BLaER1 treated with 17β-estradiol and CSF1 and Interleukin-3, amounts not matched to agents 10 nM and 100 nM (cell line): ENCODE data around the gene AP3S1.

Experiments
- H3K27ac ChIP-seq, 11 experiments: shearing (Covaris generic); formaldehyde crosslinking; 2 replicates each; pipeline ENCODE4 v1.8.1; 2022
- H3K27me3 ChIP-seq, 11 experiments: shearing (Covaris generic); formaldehyde crosslinking; 2 replicates each; pipeline ENCODE4 v1.8.1; 2022
- H3K36me3 ChIP-seq, 11 experiments: shearing (Covaris generic); formaldehyde crosslinking; 2 replicates each; pipeline ENCODE4 v1.8.1; 2022
- H3K4me1 ChIP-seq, 10 experiments: shearing (Covaris generic); formaldehyde crosslinking; 2 replicates each; pipeline ENCODE4 v1.8.1; 2022
- H3K4me2 ChIP-seq, 11 experiments: shearing (Covaris generic); formaldehyde crosslinking; 2 replicates each; pipeline ENCODE4 v1.8.1; 2022
- H3K4me3 ChIP-seq, 10 experiments: shearing (Covaris generic); formaldehyde crosslinking; 2 replicates each; pipeline ENCODE4 v1.8.1; 2022
- H3K9ac ChIP-seq, 11 experiments: shearing (Covaris generic); formaldehyde crosslinking; 2 replicates each; pipeline ENCODE4 v1.8.1; 2022
- H3K9me3 ChIP-seq, 11 experiments: shearing (Covaris generic); formaldehyde crosslinking; replicated peaks in 1 of 11; 2 replicates each; pipeline ENCODE4 v1.8.1; 2022
- H4K20me1 ChIP-seq, 11 experiments: shearing (Covaris generic); formaldehyde crosslinking; 2 replicates each; pipeline ENCODE4 v1.8.1; 2022
- Cebpa-rat ChIP-seq, 11 experiments: shearing (Covaris generic); IDR thresholded peaks; 2 replicates each; pipeline ENCODE4 v1.8.1; 2022

The AP3S1 gene

DNA sequence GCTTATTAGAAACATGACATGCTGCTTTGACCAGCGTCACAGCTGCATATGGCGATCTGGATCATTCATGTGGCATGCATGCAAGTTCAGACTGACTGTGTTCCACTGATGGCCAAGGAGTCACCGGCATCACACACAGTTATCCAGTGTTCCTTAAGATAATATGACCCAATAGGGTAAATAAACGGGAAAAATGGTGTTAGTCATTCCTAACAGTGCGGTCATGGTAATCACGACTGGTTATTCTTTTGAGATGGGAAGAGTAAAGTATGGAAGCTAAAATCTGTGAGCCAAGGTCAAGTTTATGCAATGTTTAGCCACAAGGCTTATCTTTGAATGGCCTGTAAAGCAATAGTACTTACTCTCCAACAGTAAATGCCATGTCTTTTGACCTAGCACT is 91.3 kb downstream of the AP3S1 start:
- peaks cover 0 to 11% (median 6%) of the 10 kb centered on the region in 10 experiments; a peak in 11 of 20 replicates for H3K4me1 ChIP-seq
- TF ChIP-seq Cebpa-rat (IDR thresholded peaks at IDR 0.05) = no peak
- H3K4me2 ChIP-seq = no peak overlapping the region
- no peak overlapping the region for H3K27ac ChIP-seq
- no peaks in the 10 kb centered on the region for H3K27me3 ChIP-seq
- H3K9ac ChIP-seq = no peak overlapping the region
- H3K9me3 ChIP-seq = no peaks in the 10 kb centered on the region
- H4K20me1 ChIP-seq = no peaks in the 10 kb centered on the region
- H3K4me3 ChIP-seq = no peak overlapping the region
- H3K36me3 ChIP-seq = no peaks in the 10 kb centered on the region

DNA sequence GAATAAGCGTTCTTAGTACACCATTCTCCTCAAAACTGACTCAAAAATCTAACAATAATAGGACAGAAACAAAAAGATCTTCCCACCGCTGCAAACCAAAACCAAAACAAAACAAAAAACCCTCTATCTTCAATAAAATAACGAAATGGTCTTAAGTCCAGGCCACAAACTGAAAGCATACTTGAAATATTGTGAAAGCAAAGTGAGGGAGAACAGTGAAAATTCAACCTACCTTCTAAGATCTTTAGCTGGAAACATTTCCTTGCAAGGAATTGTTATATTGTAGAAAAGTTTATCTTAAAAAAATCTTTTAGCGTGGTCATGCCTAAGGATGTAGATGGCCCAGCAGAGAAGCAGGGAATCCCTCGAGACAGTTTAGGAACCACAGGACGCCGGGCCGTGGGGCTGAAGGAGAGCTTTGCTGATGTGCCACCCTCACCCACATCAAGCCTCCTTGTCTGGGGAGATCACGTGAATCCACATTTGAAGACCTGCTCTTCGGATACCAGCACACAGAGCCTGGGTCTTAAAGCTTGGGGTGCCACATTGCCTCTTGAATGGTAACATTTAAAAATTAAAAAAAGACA is 92.7 kb downstream of the AP3S1 start:
- H4K20me1 ChIP-seq = no peaks in the 10 kb centered on the region
- H3K36me3 ChIP-seq = no peaks in the 10 kb centered on the region
- H3K4me1 ChIP-seq = peaks cover 0 to 11% (median 6%) of the 10 kb centered on the region in 10 experiments; a peak in 11 of 20 replicates
- H3K9ac ChIP-seq = no peak overlapping the region
- no peaks in the 10 kb centered on the region for H3K9me3 ChIP-seq
- no peak overlapping the region for H3K27ac ChIP-seq
- H3K4me3 ChIP-seq = no peak overlapping the region
- no peak for TF ChIP-seq Cebpa-rat (IDR thresholded peaks at IDR 0.05)
- H3K27me3 ChIP-seq = no peaks in the 10 kb centered on the region
- H3K4me2 ChIP-seq = peak overlapping the region in 7 of 11 experiments; percentile 16 to 43 (median 37); a peak in 12 of 22 replicates

DNA sequence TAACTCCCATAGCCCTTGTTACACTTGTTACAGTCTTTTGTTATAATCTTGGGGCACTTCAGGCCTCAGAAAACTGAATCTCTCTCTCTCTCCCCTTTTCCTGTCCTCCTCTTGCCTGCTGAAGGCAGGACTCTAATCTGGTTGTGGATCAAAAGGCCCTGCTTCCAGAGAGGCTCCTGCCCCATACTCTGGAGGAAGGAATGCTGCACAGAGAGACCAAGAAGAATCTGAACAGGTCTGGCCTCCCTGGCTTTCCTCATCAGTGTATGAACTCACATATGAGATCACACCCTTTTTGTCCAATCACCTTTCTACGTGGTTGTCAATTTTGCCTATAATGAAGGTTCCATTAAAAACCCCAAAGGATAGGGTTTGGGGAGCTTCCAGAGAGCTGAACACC is 94.3 kb downstream of the AP3S1 start:
- Histone ChIP-seq H3K4me3 (no peak overlapping the region), H3K4me1 (peaks cover 0 to 11% (median 6%) of the 10 kb centered on the region in 10 experiments; a peak in 11 of 20 replicates), H3K4me2 (no peak overlapping the region), H3K27ac (no peak overlapping the region), H3K27me3 (no peaks in the 10 kb centered on the region), H3K36me3 (no peaks in the 10 kb centered on the region), H3K9ac (no peak overlapping the region), H3K9me3 (no peaks in the 10 kb centered on the region), H4K20me1 (no peaks in the 10 kb centered on the region)
- no peak for TF ChIP-seq Cebpa-rat (IDR thresholded peaks at IDR 0.05)

DNA sequence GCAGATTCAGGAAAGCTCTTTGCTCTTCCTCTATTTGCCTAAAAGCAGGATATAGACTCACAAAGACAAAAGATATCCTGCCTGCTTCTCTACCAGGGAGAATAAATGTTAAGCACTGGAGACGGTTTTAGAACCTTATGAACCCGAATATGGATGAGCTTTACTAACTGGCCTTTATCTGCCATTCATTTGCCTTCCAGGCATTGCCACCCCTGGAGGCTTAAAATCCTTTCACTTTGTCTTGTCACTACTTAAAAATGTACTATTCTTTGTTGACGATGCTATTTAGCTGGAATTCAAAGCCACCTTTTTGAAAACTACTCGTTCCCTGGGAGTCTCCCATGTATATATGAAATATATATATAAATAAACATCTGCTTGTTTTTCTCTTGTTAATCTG is 97.3 kb downstream of the AP3S1 start:
- no peak for TF ChIP-seq Cebpa-rat (IDR thresholded peaks at IDR 0.05)
- Histone ChIP-seq H3K36me3 (no peaks in the 10 kb centered on the region), H3K4me2 (no peak overlapping the region), H4K20me1 (no peaks in the 10 kb centered on the region), H3K9ac (no peak overlapping the region), H3K27ac (no peak overlapping the region), H3K27me3 (no peaks in the 10 kb centered on the region), H3K4me3 (no peak overlapping the region), H3K9me3 (0 out of 22 replicates have a peak, but pooled peaks cover 0 to 4% (median 0%) of the 10 kb centered on the region in 11 experiments), H3K4me1 (peaks cover 0 to 9% (median 6%) of the 10 kb centered on the region in 10 experiments; a peak in 11 of 20 replicates)

DNA sequence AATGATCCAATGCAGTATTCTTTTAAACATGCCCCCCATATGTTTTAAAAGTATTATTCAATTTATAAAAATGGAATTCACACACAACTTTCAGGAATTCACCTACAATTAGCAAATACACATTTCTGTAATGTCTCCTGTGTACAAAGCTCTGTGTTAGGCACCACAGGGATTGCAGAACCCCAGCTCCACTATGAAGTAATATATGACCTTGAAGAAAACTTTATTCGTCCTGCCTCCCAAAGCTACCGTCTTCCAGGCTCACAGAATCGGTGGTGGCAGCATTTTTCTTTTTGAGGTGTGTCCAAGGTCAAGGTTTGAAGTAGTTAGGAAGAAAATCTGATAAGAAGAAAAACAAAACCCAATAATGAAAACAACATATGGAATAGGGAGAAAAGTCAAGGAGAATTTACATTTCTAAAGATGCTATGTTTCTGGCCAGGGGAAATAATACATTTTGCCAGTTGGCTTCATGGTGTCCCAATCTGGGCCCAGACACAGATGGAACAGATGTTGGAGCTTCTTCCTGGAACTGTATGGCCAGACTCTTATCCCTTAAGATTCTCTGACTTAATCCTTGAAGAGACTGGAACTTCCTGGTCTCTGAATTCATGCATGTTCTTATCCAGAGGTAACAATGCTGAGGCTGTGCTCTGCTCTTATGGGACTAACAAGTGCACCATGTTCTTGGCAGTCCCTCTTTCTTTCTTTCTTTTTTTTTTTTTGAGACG is 98.5 kb downstream of the AP3S1 start:
- Histone ChIP-seq H3K27ac (no peak overlapping the region), H3K4me1 (no peaks in the 10 kb centered on the region), H3K36me3 (no peaks in the 10 kb centered on the region), H4K20me1 (no peaks in the 10 kb centered on the region), H3K4me3 (no peak overlapping the region), H3K4me2 (no peak overlapping the region), H3K27me3 (no peaks in the 10 kb centered on the region), H3K9me3 (0 out of 22 replicates have a peak, but pooled peaks cover 0 to 4% (median 0%) of the 10 kb centered on the region in 11 experiments), H3K9ac (no peak overlapping the region)
- no peak for TF ChIP-seq Cebpa-rat (IDR thresholded peaks at IDR 0.05)

DNA sequence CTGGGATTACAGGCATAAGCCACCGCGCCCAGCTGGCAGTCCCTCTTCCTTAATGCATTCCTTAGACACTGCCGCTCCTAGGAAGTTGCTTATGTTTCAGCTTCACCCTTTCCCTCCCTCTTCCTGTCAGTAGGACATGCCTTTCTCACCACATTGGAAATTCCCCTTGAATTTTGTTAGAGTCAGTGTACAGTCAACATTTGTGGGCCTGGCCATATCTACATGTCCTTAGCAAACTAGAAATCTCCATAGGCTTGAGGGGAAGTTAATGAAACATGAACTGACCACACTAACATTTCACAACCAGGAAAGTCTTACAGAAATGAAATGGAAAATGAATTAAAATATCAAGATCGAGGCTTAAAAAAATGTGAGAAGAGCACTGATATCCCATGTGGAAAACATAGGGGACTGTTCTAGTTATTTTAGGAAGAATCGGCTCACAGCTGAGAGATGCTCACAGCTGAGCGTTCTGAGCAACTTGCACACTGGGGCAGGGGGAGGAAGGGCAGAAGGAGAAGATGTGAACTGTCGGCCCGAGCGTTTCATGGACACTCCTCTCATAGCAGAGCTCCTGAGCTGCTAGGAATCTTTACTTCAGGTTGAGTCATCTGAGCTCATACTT is 99.4 kb downstream of the AP3S1 start:
- Histone ChIP-seq H3K4me2 (peak overlapping the region in 1 of 11 experiments; percentile 13; a peak in 1 of 22 replicates), H3K9me3 (0 out of 22 replicates have a peak, but pooled peaks cover 0 to 4% (median 0%) of the 10 kb centered on the region in 11 experiments), H3K4me3 (no peak overlapping the region), H3K36me3 (no peaks in the 10 kb centered on the region), H3K4me1 (no peaks in the 10 kb centered on the region), H4K20me1 (no peaks in the 10 kb centered on the region), H3K27me3 (no peaks in the 10 kb centered on the region), H3K27ac (no peak overlapping the region), H3K9ac (no peak overlapping the region)
- TF ChIP-seq Cebpa-rat (IDR thresholded peaks at IDR 0.05) = no peak

DNA sequence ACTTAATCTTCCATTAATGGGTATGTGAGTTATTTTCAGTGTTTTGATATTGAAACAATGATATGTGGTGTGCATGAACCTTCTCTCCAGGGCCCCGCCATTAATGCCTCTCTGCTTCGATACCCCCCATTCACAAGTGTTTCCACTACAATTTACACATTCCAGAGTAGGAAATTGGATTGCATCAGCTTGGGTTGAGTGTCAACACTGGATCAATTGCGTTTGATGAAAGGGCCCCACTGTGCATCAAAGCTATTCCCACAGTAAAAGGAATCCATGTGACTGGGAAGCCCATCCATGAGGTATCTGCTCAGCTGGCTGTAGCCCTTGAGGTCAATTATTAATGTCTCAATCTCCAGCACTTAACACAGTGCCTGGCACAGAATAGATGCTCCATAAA is 102.8 kb downstream of the AP3S1 start:
- H4K20me1 ChIP-seq = no peaks in the 10 kb centered on the region
- TF ChIP-seq Cebpa-rat (IDR thresholded peaks at IDR 0.05) = no peak
- H3K4me1 ChIP-seq = no peaks in the 10 kb centered on the region
- H3K27ac ChIP-seq = no peak overlapping the region
- no peaks in the 10 kb centered on the region for H3K27me3 ChIP-seq
- H3K4me2 ChIP-seq = no peak overlapping the region
- H3K9me3 ChIP-seq = 0 out of 22 replicates have a peak, but pooled peaks cover 0 to 4% (median 0%) of the 10 kb centered on the region in 11 experiments
- H3K4me3 ChIP-seq = no peak overlapping the region
- H3K36me3 ChIP-seq = no peaks in the 10 kb centered on the region
- no peak overlapping the region for H3K9ac ChIP-seq

DNA sequence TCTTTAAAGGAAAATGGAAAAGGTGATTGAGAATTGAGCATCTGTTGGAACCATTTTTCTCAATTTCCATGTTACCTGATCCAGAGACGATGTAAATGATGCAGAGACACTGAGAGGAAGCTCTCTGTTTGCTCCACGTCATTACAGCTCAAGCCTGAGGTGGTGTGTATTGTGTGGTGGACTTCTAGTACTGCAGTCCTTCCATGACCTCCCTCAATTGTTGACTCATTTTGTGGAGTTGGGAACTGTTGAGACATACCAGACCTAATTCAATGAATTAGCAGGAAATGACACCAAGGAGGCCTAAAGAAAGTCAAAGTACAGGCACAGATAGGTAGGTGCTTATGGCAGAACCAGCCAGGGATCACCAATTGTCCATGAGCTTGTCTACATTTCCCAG is 104.9 kb downstream of the AP3S1 start:
- H3K36me3 ChIP-seq = no peaks in the 10 kb centered on the region
- H4K20me1 ChIP-seq = no peaks in the 10 kb centered on the region
- 0 out of 22 replicates have a peak, but pooled peaks cover 0 to 4% (median 0%) of the 10 kb centered on the region in 11 experiments for H3K9me3 ChIP-seq
- H3K4me2 ChIP-seq = no peak overlapping the region
- no peak for TF ChIP-seq Cebpa-rat (IDR thresholded peaks at IDR 0.05)
- H3K9ac ChIP-seq = no peak overlapping the region
- H3K27ac ChIP-seq = no peak overlapping the region
- no peak overlapping the region for H3K4me3 ChIP-seq
- no peaks in the 10 kb centered on the region for H3K4me1 ChIP-seq
- no peaks in the 10 kb centered on the region for H3K27me3 ChIP-seq

DNA sequence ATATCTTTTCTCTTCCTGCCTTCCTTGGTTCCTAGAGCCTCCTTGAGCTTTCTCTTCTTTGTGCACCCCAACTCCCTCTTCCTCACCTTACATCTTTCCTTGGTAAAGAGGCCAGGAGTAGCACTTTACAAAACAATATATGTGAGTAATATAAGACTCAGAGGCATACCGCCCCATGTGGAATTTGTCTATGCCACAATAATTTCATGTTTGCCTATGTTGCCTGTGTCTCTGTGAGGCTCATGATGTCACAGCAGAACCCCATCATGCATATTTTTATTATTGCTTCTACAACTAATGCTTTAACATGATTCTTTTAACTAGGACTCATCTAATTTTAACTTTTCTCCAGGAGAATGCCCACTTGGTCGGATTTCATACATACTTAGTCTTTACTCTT is 105.5 kb downstream of the AP3S1 start:
- Histone ChIP-seq H3K4me2 (no peak overlapping the region), H3K27ac (no peak overlapping the region), H3K9me3 (no peaks in the 10 kb centered on the region), H3K4me3 (no peak overlapping the region), H3K4me1 (no peaks in the 10 kb centered on the region), H3K27me3 (no peaks in the 10 kb centered on the region), H3K9ac (no peak overlapping the region), H4K20me1 (no peaks in the 10 kb centered on the region), H3K36me3 (no peaks in the 10 kb centered on the region)
- TF ChIP-seq Cebpa-rat (IDR thresholded peaks at IDR 0.05) = no peak
